HG03108 (cell line): ENCODE measurements around the gene CD84.
"Not testable (repeated sequence)": the region's sequence is repeated elsewhere in the genome, so short reads cannot be mapped to it uniquely, and the experiment has no call there.

Experiments
- ATAC-seq: cut with Tn5 transposase; IDR thresholded peaks from one replicate; pipeline ENCODE4 v1.9.1; 2021; ENCODE audit warnings: moderate library complexity; ENCODE audit not compliant: unreplicated experiment

The CD84 gene

GRCh38 chr1:160519642-160520435 is 59.5 kb downstream of the CD84 start:
- ATAC-seq: peak; percentile 43

DNA sequence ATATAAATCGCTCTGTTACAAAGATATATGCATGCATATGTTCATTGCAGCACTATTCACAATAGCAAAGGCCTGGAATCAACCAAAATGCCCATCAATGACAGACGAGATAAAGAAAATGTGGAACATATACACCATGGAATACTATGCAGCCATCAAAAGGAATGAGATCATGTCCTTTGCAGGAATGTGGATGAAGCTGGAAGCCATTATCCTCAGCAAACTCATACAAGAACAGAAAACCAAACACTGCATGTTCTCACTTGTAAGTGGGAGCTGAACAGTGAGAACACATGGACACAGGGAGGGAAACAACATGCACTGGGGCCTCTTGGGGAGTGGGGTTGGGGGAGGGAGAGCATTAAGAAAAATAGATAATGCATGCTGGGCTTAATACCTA is 61.8 kb downstream of the CD84 start:
- ATAC-seq: not testable (repeated sequence)

DNA sequence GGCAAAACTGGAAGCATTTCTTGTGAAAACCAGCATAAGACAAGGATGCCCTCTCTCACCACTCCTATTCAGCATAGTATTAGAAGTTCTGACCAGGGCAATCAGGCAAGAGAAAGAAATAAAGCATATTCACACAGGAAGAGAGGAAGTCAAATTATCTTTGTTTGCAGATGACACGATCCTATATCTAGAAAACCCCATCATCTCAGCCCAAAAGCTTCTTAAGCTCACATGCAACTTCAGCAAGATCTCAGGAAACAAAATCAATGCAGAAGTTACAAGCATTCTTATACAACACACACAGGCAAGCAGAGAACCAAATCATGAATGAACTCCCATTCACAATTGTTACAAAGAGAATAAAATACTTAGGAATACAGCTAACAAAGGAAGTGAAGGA is 63.4 kb downstream of the CD84 start:
- not testable (repeated sequence) for ATAC-seq

- no peak for ATAC-seq
These were observed 74.6 kb downstream of the CD84 start for GRCh38 chr1:160504651-160505050.

GRCh38 chr1:160503087-160503486 is 76.2 kb downstream of the CD84 start:
- no peak for ATAC-seq

DNA sequence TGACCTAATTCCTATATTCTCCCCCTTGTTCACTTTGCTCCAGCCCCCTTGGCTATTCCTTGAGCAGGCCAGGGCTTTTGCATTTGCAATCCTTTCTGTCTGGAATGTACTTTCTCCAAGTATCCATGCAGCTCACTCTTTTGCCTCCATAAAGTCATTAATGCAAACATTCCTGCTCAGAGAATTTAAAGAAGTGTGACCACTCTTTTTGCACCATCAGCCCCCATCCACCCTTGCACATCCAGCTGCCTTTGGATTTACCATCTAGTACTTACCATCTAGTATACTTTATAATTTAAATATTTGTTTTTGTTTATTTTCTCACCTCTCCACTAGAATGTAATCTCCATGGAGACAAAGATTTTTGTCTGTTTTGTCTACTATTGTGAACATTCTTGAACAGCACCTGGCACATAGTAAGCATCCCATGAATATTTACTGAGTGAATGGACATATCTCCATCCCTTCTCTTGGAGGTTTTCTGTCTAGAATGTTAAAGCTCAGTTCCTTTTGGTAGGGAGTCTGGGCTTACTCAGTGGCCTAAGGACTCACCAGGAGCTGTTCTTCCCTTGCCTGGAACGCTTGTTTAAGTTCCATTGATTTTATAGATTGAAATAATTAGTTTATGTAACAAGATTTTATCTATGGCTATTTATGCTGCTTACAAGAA is 78.8 kb downstream of the CD84 start:
- no peak for ATAC-seq

DNA sequence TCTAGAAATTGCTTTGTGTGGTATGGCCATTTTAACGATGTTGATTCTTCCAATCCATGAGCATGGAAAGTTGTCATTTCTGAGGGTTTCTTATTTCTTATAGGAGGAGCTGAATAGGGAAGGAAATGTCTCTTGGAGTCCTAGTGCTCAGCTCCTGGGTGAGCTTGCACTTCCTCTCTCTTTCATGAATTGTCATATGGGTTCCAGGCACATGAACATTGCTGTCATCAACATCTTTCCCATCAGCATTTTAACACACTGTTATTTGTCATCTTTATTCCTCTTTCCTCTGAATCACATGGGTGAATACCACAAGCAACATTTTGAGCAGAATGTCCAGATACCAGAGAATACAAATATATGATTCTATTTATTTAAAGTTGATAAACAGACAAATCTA is 79.7 kb downstream of the CD84 start:
- no peak for ATAC-seq

DNA sequence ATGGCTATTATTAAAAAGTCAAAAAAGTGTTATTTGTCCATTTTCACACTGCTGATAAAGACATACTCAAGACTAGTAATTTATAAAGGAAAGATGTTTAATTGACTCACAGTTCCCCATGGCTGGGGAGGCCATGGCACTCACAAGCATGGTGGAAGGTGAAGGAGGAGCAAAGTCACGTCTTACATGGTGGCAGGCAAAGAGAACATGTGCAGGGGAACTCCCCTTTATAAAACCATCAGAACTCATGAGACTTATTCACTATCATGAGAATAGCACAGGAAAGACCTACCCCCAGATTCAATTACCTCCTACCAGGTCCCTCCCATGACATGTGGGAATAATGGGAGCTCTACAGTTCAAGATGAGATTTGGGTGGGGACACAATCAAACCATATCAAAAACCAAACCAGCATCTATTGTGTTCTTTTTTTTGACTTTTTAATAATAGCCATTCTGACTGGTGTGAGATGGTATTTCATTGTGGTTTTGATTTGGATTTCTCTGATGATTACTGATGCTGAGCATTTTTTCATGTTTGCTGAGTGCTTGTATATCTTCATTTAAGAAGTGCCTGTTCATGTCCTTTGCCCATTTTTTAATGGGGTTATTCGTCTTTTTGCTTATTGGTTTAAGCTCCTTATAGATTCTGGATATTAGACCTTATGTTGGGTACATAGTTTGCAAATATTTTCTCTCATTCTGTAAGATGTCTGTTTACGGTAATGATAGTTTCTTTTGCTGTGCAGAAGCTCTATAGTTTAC is 80.8 kb downstream of the CD84 start:
- ATAC-seq: not testable (repeated sequence)

DNA sequence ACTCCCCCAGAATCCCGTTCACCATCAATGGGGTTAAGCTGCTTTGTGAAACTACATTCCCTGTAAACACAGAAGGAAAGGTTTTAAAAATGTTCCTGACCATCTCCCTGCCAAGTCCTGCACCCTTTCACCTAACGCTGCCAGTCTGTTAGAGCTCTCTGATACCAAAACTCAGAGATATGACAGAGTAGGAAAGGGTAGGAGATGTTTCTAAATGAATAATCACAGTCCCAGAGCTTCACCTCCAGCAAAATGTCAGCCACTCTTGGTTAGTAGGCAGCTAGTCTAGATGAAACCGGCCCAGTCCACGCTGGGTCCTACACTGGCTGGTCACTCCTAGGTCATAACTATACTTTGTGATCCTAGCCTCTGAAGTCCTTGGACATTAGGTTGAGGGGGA is 83.0 kb downstream of the CD84 start:
- no peak for ATAC-seq

GRCh38 chr1:160494620-160495019 is 84.7 kb downstream of the CD84 start:
- no peak for ATAC-seq

GRCh38 chr1:160492617-160493016 is 86.7 kb downstream of the CD84 start:
- no peak for ATAC-seq

DNA sequence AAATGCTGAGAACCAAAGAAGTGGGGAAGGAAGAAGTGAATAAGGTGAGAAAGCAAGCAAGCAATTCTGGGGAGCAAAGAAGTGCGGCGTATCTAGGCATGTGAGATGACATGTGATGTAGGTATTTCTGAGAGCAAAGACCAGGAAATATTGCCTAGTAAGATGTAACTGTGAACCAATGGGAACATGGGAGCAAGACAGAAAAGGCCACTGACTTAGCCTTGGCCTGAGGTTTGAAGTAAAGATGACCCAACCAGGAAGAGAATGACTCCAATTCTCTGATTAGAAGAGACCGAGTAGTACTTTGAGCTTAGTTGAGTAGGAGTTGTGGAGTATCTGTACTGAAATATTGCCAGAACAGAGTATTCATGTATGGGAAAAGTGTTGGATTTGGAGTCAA is 87.3 kb downstream of the CD84 start:
- no peak for ATAC-seq
